Measurements from ENCODE around the gene ETV1.

Gene ETV1

GRCh38 chr7:13984831-13985685 lies 4.4 kb downstream of the ETV1 start:
- TF ChIP-seq TCF12 (IDR thresholded peaks at IDR 0.05; ENCODE audit: low read depth) (no peak), FOXM1 (IDR thresholded peaks at IDR 0.05; ENCODE audit: borderline replicate concordance, low read depth) (no peak), RAD21 (IDR thresholded peaks at IDR 0.05; ENCODE audit: low read depth) (no peak)

DNA sequence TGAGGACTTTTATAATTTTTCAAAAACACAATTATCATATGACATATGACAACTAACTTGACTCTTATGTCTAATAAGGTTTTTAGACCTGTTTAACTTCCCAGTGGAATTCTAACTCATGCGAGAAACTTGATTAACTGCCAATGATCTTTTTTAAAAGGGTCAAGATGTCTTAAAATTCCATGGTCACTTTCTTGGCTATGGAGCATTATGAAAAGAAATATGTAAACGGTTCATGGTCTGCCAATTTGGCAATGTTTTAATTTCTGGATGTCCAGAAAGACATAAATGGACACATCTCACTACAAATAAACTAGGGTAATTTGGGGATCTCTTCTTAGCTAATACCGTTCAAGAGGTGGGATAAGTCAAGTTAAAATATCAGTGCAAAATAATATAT lies 5.4 kb downstream of the ETV1 start:
- TF ChIP-seq CEBPB (IDR thresholded peaks at IDR 0.05), result no peak
- TF ChIP-seq EGR1 (IDR thresholded peaks at IDR 0.05), result no peak
- no peak for TF ChIP-seq MAX (IDR thresholded peaks at IDR 0.05)
- no peak for TF ChIP-seq CREB1 (IDR thresholded peaks at IDR 0.05; ENCODE audit: low read depth)
- TF ChIP-seq EP300 (IDR thresholded peaks at IDR 0.05; ENCODE audit: borderline replicate concordance), result no peak
- TF ChIP-seq FOXM1 (IDR thresholded peaks at IDR 0.05; ENCODE audit: borderline replicate concordance, low read depth), result no peak
- TF ChIP-seq YY1 (IDR thresholded peaks at IDR 0.05; ENCODE audit: low read depth), result no peak
- TF ChIP-seq ZBTB7A (IDR thresholded peaks at IDR 0.05; ENCODE audit: low read depth), result no peak
- TF ChIP-seq TEAD4 (IDR thresholded peaks at IDR 0.05), result no peak
- TF ChIP-seq RAD21 (IDR thresholded peaks at IDR 0.05; ENCODE audit: low read depth), result no peak
- TF ChIP-seq TCF12 (IDR thresholded peaks at IDR 0.05; ENCODE audit: low read depth), result no peak
- TF ChIP-seq USF1 (IDR thresholded peaks at IDR 0.05), result no peak
- TF ChIP-seq REST (IDR thresholded peaks at IDR 0.05; ENCODE audit: low read depth), result no peak
- TF ChIP-seq NFIC (IDR thresholded peaks at IDR 0.05), result no peak
- TF ChIP-seq TAF1 (IDR thresholded peaks at IDR 0.05; ENCODE audit: low read depth), result no peak

- no peak for TF ChIP-seq EP300 (IDR thresholded peaks at IDR 0.05; ENCODE audit: borderline replicate concordance)
- no peak for TF ChIP-seq TCF12 (IDR thresholded peaks at IDR 0.05; ENCODE audit: low read depth)
- TF ChIP-seq USF1 (IDR thresholded peaks at IDR 0.05), result no peak
- no peak for TF ChIP-seq MAX (IDR thresholded peaks at IDR 0.05)
- no peak for TF ChIP-seq CREB1 (IDR thresholded peaks at IDR 0.05; ENCODE audit: low read depth)
- TF ChIP-seq CEBPB (IDR thresholded peaks at IDR 0.05), result no peak
- TF ChIP-seq TAF1 (IDR thresholded peaks at IDR 0.05; ENCODE audit: low read depth), result no peak
- TF ChIP-seq NFIC (IDR thresholded peaks at IDR 0.05), result no peak
- TF ChIP-seq REST (IDR thresholded peaks at IDR 0.05; ENCODE audit: low read depth), result no peak
- TF ChIP-seq FOXM1 (IDR thresholded peaks at IDR 0.05; ENCODE audit: borderline replicate concordance, low read depth), result no peak
- no peak for TF ChIP-seq RAD21 (IDR thresholded peaks at IDR 0.05; ENCODE audit: low read depth)
- TF ChIP-seq ZBTB7A (IDR thresholded peaks at IDR 0.05; ENCODE audit: low read depth), result no peak
- TF ChIP-seq EGR1 (IDR thresholded peaks at IDR 0.05), result no peak
- no peak for TF ChIP-seq TEAD4 (IDR thresholded peaks at IDR 0.05)
- no peak for TF ChIP-seq YY1 (IDR thresholded peaks at IDR 0.05; ENCODE audit: low read depth)
Observed at GRCh38 chr7:13982940-13983677, 6.4 kb downstream of the ETV1 start.

DNA sequence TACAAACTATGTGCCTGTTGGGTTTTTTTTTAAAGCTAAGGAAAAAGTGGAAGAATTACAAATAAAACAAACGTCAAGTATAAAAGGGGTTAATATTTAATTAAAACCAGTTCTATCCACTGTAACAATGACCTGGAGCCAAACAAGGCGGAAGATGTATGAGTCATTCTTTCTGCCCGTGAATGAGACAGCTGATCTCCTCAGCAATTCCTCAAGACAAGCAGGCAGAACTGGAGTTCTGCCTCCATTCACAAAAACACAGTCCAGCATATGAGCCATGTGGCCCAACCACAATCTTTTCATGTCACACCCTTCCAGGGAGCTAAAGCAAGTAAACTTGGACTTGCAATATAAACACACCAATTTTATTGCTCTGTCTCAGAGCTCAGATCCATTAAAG lies 8.4 kb downstream of the ETV1 start:
- TF ChIP-seq FOXM1 (IDR thresholded peaks at IDR 0.05; ENCODE audit: borderline replicate concordance, low read depth), result no peak
- peak; percentile 45; the same call in 1 of the 2 replicates for TF ChIP-seq USF1 (IDR thresholded peaks at IDR 0.05)
- peak; percentile 51; the same call in 1 of the 2 replicates for TF ChIP-seq TEAD4 (IDR thresholded peaks at IDR 0.05)
- TF ChIP-seq TCF12 (IDR thresholded peaks at IDR 0.05; ENCODE audit: low read depth), result peak; percentile 59; the same call in 1 of the 2 replicates
- TF ChIP-seq NFIC (IDR thresholded peaks at IDR 0.05), result peak; percentile 70
- TF ChIP-seq MAX (IDR thresholded peaks at IDR 0.05), result peak; percentile 64
- TF ChIP-seq CEBPB (IDR thresholded peaks at IDR 0.05), result no peak
- no peak for TF ChIP-seq REST (IDR thresholded peaks at IDR 0.05; ENCODE audit: low read depth)
- no peak for TF ChIP-seq EGR1 (IDR thresholded peaks at IDR 0.05)
- TF ChIP-seq YY1 (IDR thresholded peaks at IDR 0.05; ENCODE audit: low read depth), result no peak
- no peak for TF ChIP-seq TAF1 (IDR thresholded peaks at IDR 0.05; ENCODE audit: low read depth)
- no peak for TF ChIP-seq CREB1 (IDR thresholded peaks at IDR 0.05; ENCODE audit: low read depth)
- TF ChIP-seq ZBTB7A (IDR thresholded peaks at IDR 0.05; ENCODE audit: low read depth), result no peak
- peak; percentile 11; the same call in 1 of the 2 replicates for TF ChIP-seq RAD21 (IDR thresholded peaks at IDR 0.05; ENCODE audit: low read depth)
- TF ChIP-seq EP300 (IDR thresholded peaks at IDR 0.05; ENCODE audit: borderline replicate concordance), result peak; percentile 48; the same call in 1 of the 2 replicates
